H9 (cell line): Measurements from ENCODE around the gene SPECC1L. TPM values are rescaled to one million over a fixed set of nuclear protein-coding genes. Genes with fewer than 3 reads are reported as not detected.

Source experiments
- DNase-seq: peaks from one replicate; pipeline ENCODE4 v3.0.0-alpha.2; 2017
- H2AFZ ChIP-seq: one replicate; pipeline ENCODE4 v1.6.1; 2013; ENCODE audit warnings: mild to moderate bottlenecking, low read length, control low read depth, moderate library complexity
- H2AK5ac ChIP-seq: 2 replicates; pipeline ENCODE4 v1.6.1; 2013; ENCODE audit warnings: low read length, control low read depth, mixed read lengths; ENCODE audit not compliant: insufficient read length
- H2BK120ac ChIP-seq: one replicate; pipeline ENCODE4 v1.6.1; 2013; ENCODE audit warnings: low read depth, mild to moderate bottlenecking, low read length, control low read depth, inconsistent platforms; ENCODE audit not compliant: poor library complexity, severe bottlenecking
- H2BK12ac ChIP-seq: 2 replicates; pipeline ENCODE4 v1.6.1; 2013; ENCODE audit warnings: low read length, control low read depth, mixed read lengths, low read depth; ENCODE audit not compliant: insufficient read length
- H2BK15ac ChIP-seq: 2 replicates; pipeline ENCODE4 v1.6.1; 2013; ENCODE audit warnings: low read depth, low read length, control low read depth
- H2BK20ac ChIP-seq: one replicate; pipeline ENCODE4 v1.6.1; 2013; ENCODE audit warnings: low read depth, mild to moderate bottlenecking, low read length, control low read depth, inconsistent platforms; ENCODE audit not compliant: poor library complexity, severe bottlenecking
- H2BK5ac ChIP-seq: 2 replicates; pipeline ENCODE4 v1.6.1; 2013; ENCODE audit warnings: low read length, control low read depth, mixed read lengths; ENCODE audit not compliant: insufficient read length
- H3K14ac ChIP-seq: 2 replicates; pipeline ENCODE4 v1.6.1; 2013; ENCODE audit warnings: low read length, control low read depth; ENCODE audit not compliant: insufficient read depth
- H3K18ac ChIP-seq: 2 replicates; pipeline ENCODE4 v1.6.1; 2013; ENCODE audit warnings: low read depth, mild to moderate bottlenecking, mixed read lengths, low read length, control low read depth; ENCODE audit not compliant: insufficient read length
- H3K23ac ChIP-seq: 2 replicates; pipeline ENCODE4 v1.6.1; 2013; ENCODE audit warnings: low read length, control low read depth, mixed read lengths, low read depth; ENCODE audit not compliant: insufficient read length
- H3K23me2 ChIP-seq: 2 replicates; pipeline ENCODE4 v1.6.1; 2013; ENCODE audit warnings: low read depth, mild to moderate bottlenecking, mixed read lengths, low read length, control low read depth; ENCODE audit not compliant: insufficient read length, poor library complexity, severe bottlenecking
- H3K27ac ChIP-seq: 2 replicates; pipeline ENCODE4 v1.5.1; 2013; ENCODE audit warnings: low read length, control low read depth, mixed read lengths, low read depth; ENCODE audit not compliant: insufficient read length
- H3K27me3 ChIP-seq: 2 replicates; pipeline ENCODE4 v1.6.1; 2013; ENCODE audit warnings: low read length, control low read depth, inconsistent platforms; ENCODE audit not compliant: insufficient read depth
- H3K4ac ChIP-seq: 2 replicates; pipeline ENCODE4 v1.6.1; 2013; ENCODE audit warnings: low read depth, mild to moderate bottlenecking, control low read depth, inconsistent platforms, low read length, moderate library complexity
- H3K4me1 ChIP-seq: 2 replicates; pipeline ENCODE4 v1.6.1; 2013; ENCODE audit warnings: low read length, control low read depth, inconsistent platforms; ENCODE audit not compliant: insufficient read depth
- H3K4me2 ChIP-seq: 2 replicates; pipeline ENCODE4 v1.6.1; 2013; ENCODE audit warnings: low read length, control low read depth, mixed read lengths; ENCODE audit not compliant: insufficient read length, insufficient read depth
- H3K56ac ChIP-seq: 2 replicates; pipeline ENCODE4 v1.6.1; 2013; ENCODE audit warnings: low read depth, mild to moderate bottlenecking, mixed read lengths, low read length, control low read depth; ENCODE audit not compliant: insufficient read length
- H3K79me1 ChIP-seq: 2 replicates; pipeline ENCODE4 v1.6.1; 2013; ENCODE audit warnings: low read depth, mild to moderate bottlenecking, moderate library complexity, low read length, control low read depth, inconsistent platforms; ENCODE audit not compliant: insufficient read depth, poor library complexity, severe bottlenecking
- H3K79me2 ChIP-seq: 2 replicates; pipeline ENCODE4 v1.6.1; 2013; ENCODE audit warnings: low read length, control low read depth, inconsistent platforms; ENCODE audit not compliant: insufficient read depth
- H3K9ac ChIP-seq: 2 replicates; pipeline ENCODE4 v1.6.1; 2013; ENCODE audit warnings: low read length, control low read depth, mixed read lengths; ENCODE audit not compliant: insufficient read length; ENCODE audit errors: extremely low read depth
- H3K9me3 ChIP-seq: one replicate; pipeline ENCODE4 v1.6.1; 2013; ENCODE audit warnings: low read depth, low read length, inconsistent platforms; ENCODE audit not compliant: control insufficient read depth
- H3T11ph ChIP-seq: one replicate; pipeline ENCODE4 v1.6.1; 2013; ENCODE audit warnings: mild to moderate bottlenecking, low read length, control low read depth, inconsistent platforms
- H4K20me1 ChIP-seq: one replicate; pipeline ENCODE4 v1.6.1; 2013; ENCODE audit not compliant: control insufficient read depth, insufficient read length, insufficient read depth
- H4K5ac ChIP-seq: 2 replicates; pipeline ENCODE4 v1.6.1; 2013; ENCODE audit warnings: low read depth, mild to moderate bottlenecking, mixed read lengths, low read length, control low read depth; ENCODE audit not compliant: insufficient read length
- H4K8ac ChIP-seq: replicated peaks from 2 replicates; pipeline ENCODE4 v1.6.1; 2013; ENCODE audit warnings: low read length, control low read depth, mixed read lengths, low read depth; ENCODE audit not compliant: insufficient read length
- H4K91ac ChIP-seq: 2 replicates; pipeline ENCODE4 v1.6.1; 2013; ENCODE audit warnings: low read depth, mild to moderate bottlenecking, moderate library complexity, mixed read lengths, low read length, control low read depth; ENCODE audit not compliant: insufficient read length
- H3K27ac Mint-ChIP-seq, 3 experiments: 2 replicates in 2 of 3; 3 replicates in 1 of 3; pipeline ENCODE4 v1.8.0; 2020 to 2021; ENCODE audit warnings: mixed read lengths in 3 of 3, mild to moderate bottlenecking in 1 of 3, moderate library complexity in 1 of 3
- H3K27me3 Mint-ChIP-seq: 2 replicates; pipeline ENCODE4 v1.8.0; 2021; ENCODE audit warnings: low read depth, mild to moderate bottlenecking, moderate library complexity, mixed read lengths
- H3K36me3 Mint-ChIP-seq, 3 experiments: 2 replicates in 2 of 3; 3 replicates in 1 of 3; pipeline ENCODE4 v1.8.0; 2020 to 2021; ENCODE audit warnings: low read depth in 3 of 3, mixed read lengths in 3 of 3; ENCODE audit not compliant: insufficient read depth in 1 of 3
- H3K4me1 Mint-ChIP-seq, 2 experiments: 2 replicates each; pipeline ENCODE4 v1.8.0; 2020; ENCODE audit warnings: mixed read lengths in 2 of 2
- H3K4me3 Mint-ChIP-seq, 2 experiments: 2 replicates in 1 of 2; 3 replicates in 1 of 2; pipeline ENCODE4 v1.8.0; 2020 to 2021; ENCODE audit warnings: mild to moderate bottlenecking in 2 of 2, mixed read lengths in 2 of 2, moderate library complexity in 1 of 2
- H3K9me3 Mint-ChIP-seq, 2 experiments: 2 replicates in 1 of 2; 3 replicates in 1 of 2; pipeline ENCODE4 v1.8.0; 2020; ENCODE audit warnings: mild to moderate bottlenecking in 2 of 2, mixed read lengths in 2 of 2, moderate library complexity in 1 of 2
- total RNA-seq: library from RNA; stranded (reverse); gene quantifications from 2 replicates; pipeline ENCODE4 v1.2.1, GENCODE V29; 2021
- TF ChIP-seq, protein P1 (sequence below): fragments of 200-600 bp; sonication (generic); conservative IDR thresholded peaks from 3 replicates; pipeline ENCODE4 v1.8.0; 2021; ENCODE audit warnings: antibody characterized with exemption, mild to moderate bottlenecking

Gene SPECC1L
- total RNA-seq, 1 experiment from 2014 or later, result 57.1 TPM

DNA sequence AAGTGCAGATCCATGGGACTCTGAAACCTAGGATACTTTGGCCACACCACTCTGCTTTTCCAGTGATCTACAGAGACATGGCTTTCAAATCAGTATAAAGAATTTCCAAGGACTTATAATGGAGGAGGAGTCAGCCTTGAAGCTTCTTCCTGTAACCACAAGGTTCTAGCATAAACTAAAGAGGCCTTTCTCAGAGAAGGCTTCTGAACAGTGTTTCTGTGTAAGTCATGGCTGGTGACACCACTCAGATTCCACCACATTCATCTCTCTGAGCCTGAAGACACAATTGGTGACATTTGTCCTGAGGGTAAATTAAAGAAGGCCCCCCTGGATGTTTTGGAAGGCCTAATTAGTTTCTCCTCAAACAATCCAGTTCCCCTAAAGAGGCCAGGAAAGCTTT is 127.8 kb downstream of the SPECC1L start:
- no peaks in the 10 kb centered on the region for H3K79me1 ChIP-seq
- H2BK15ac ChIP-seq, result no peak overlapping the region
- H3K79me2 ChIP-seq, result no peaks in the 10 kb centered on the region
- H2BK12ac ChIP-seq, result no peak overlapping the region
- no peak overlapping the region for H3K23ac ChIP-seq
- H3K9me3 ChIP-seq, result no peaks in the 10 kb centered on the region
- no peak overlapping the region for H2AK5ac ChIP-seq
- H2BK20ac ChIP-seq, result no peak overlapping the region
- H3K27me3 ChIP-seq, result no peaks in the 10 kb centered on the region
- no peaks in the 10 kb centered on the region for H4K20me1 ChIP-seq
- no peak overlapping the region for H2AFZ ChIP-seq
- Mint-ChIP-seq H3K36me3 (peaks cover 11 to 36% (median 24%) of the 10 kb centered on the region in 3 experiments; a peak in 5 of 7 replicates), H3K4me1 (no peaks in the 10 kb centered on the region), H3K4me3 (no peak overlapping the region), H3K9me3 (no peaks in the 10 kb centered on the region), H3K27me3 (no peaks in the 10 kb centered on the region), H3K27ac (peak overlapping the region in 2 of 3 experiments; percentile 20 to 27; a peak in 2 of 7 replicates)
- H3K14ac ChIP-seq, result no peak overlapping the region
- H3K56ac ChIP-seq, result no peak overlapping the region
- H4K5ac ChIP-seq, result no peak overlapping the region
- no peak overlapping the region for H3K4me2 ChIP-seq
- no peak overlapping the region for H3K9ac ChIP-seq
- no peaks in the 10 kb centered on the region for H3K23me2 ChIP-seq
- H3K4ac ChIP-seq, result no peak overlapping the region
- no peak overlapping the region for H2BK5ac ChIP-seq
- no peak overlapping the region for H4K8ac ChIP-seq
- H2BK120ac ChIP-seq, result no peak overlapping the region
- no peak for DNase-seq
- TF ChIP-seq, protein P1, sequence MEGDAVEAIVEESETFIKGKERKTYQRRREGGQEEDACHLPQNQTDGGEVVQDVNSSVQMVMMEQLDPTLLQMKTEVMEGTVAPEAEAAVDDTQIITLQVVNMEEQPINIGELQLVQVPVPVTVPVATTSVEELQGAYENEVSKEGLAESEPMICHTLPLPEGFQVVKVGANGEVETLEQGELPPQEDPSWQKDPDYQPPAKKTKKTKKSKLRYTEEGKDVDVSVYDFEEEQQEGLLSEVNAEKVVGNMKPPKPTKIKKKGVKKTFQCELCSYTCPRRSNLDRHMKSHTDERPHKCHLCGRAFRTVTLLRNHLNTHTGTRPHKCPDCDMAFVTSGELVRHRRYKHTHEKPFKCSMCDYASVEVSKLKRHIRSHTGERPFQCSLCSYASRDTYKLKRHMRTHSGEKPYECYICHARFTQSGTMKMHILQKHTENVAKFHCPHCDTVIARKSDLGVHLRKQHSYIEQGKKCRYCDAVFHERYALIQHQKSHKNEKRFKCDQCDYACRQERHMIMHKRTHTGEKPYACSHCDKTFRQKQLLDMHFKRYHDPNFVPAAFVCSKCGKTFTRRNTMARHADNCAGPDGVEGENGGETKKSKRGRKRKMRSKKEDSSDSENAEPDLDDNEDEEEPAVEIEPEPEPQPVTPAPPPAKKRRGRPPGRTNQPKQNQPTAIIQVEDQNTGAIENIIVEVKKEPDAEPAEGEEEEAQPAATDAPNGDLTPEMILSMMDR, result no peak
- H3K4me1 ChIP-seq, result no peaks in the 10 kb centered on the region
- H3K18ac ChIP-seq, result no peak overlapping the region
- no peak overlapping the region for H3K27ac ChIP-seq
- no peak overlapping the region for H4K91ac ChIP-seq
- no peak overlapping the region for H3T11ph ChIP-seq
